OCI-LY3 (cell line): ENCODE measurements around the gene KLHL3.
A peak's percentile ranks its signal among the peaks of the same experiment; 100 is the strongest.

Experiments
- H2AFZ ChIP-seq: fragments of 200-600, 300-600 bp; shearing (Covaris generic); 2 replicates; pipeline ENCODE4 v1.6.0; 2014; ENCODE audit warnings: antibody characterized with exemption, low read depth, low read length
- H3K27ac ChIP-seq: fragments of 200-600, 300-600 bp; sonication (generic); 2 replicates; pipeline ENCODE4 v1.5.1; 2014; ENCODE audit warnings: mild to moderate bottlenecking, low read length, moderate library complexity, mixed read lengths
- H3K27me3 ChIP-seq: fragments of 200-600, 300-600 bp; sonication (generic); 2 replicates; pipeline ENCODE4 v1.6.1; 2014; ENCODE audit warnings: low read depth, low read length, mixed read lengths
- H3K36me3 ChIP-seq: fragments of 200-600, 300-600 bp; sonication (generic); replicated peaks from 2 replicates; pipeline ENCODE3; 2014; ENCODE audit warnings: low read depth, low read length, mixed read lengths
- H3K4me1 ChIP-seq: fragments of 300-600, 200-600 bp; sonication (generic); 2 replicates; pipeline ENCODE4 v1.6.1; 2014; ENCODE audit warnings: low read length, mixed read lengths
- H3K4me2 ChIP-seq: fragments of 200-600, 300-600 bp; sonication (generic); 2 replicates; pipeline ENCODE4 v1.6.1; 2014; ENCODE audit warnings: low read length, mixed read lengths
- H3K4me3 ChIP-seq: fragments of 300-600, 200-600 bp; sonication (generic); 2 replicates; pipeline ENCODE4 v1.5.1; 2014; ENCODE audit warnings: antibody characterized with exemption, mild to moderate bottlenecking, low read length, moderate library complexity
- H3K79me2 ChIP-seq: fragments of 300-600, 200-600 bp; shearing (Covaris generic); 2 replicates; pipeline ENCODE4 v1.6.1; 2014; ENCODE audit warnings: mild to moderate bottlenecking, low read length, mixed read lengths
- H3K9ac ChIP-seq: fragments of 300-600, 200-600 bp; shearing (Covaris generic); 2 replicates; pipeline ENCODE4 v1.6.0; 2014; ENCODE audit warnings: mild to moderate bottlenecking, low read length, moderate library complexity
- H3K9me3 ChIP-seq: fragments of 200-600, 300-600 bp; shearing (Covaris generic); 2 replicates; pipeline ENCODE4 v1.6.1; 2014; ENCODE audit warnings: low read length, mixed read lengths; ENCODE audit not compliant: insufficient read depth
- H4K20me1 ChIP-seq: fragments of 200-600, 300-600 bp; sonication (generic); 2 replicates; pipeline ENCODE4 v1.6.1; 2016; ENCODE audit warnings: low read length, mixed read lengths; ENCODE audit not compliant: insufficient read depth
- EZH2phosphoT487 ChIP-seq: fragments of 200-600 bp; shearing (Covaris generic); IDR thresholded peaks from 2 replicates; pipeline ENCODE4 v1.6.1; 2018; ENCODE audit warnings: antibody characterized with exemption, mixed run types, low read depth
- TF ChIP-seq, protein P1 (sequence below): fragments of 200-600, 300-600 bp; sonication (generic); IDR thresholded peaks from 2 replicates; pipeline ENCODE4 v1.5.1; 2014; ENCODE audit warnings: antibody characterized with exemption, low read length, low read depth

KLHL3 gene

DNA sequence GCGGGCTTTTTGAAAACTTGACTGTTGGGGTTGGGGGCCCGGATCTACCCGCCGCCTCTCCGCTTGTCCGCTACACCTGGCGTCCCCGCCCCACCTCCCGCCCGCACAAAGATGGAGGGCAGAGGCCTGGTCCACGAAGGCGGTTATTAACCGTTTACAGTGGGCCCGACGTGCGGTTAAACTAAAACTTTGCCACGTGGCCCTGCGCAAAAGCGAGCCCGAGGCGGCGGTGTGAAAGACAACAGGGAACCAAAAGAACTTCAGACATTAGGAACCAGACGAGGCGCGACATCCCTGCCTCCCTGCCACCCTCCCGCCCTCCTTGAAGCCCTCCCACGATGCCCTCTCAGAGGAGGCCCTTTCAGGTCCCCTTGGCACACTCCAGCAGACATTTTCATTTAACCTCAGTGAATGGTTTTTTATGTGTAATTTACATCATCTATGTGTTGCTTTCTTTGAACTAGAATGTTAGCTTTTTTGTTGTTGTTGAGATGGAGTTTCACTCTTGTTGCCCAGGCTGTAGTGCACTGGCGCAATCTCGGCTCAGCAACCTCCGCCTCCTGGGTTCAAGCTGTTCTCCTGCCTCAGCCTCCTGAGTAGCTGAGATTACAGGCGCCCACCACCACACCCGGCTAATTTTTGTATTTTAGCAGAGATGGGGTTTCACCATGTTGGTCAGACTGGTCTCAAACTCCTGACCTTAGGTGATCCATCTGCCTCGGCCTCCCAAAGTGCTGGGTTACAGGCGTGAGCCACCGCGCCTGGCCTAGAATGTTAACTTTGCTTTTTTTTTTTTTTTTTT is 19.3 kb upstream of the KLHL3 start:
- TF ChIP-seq, protein P1, sequence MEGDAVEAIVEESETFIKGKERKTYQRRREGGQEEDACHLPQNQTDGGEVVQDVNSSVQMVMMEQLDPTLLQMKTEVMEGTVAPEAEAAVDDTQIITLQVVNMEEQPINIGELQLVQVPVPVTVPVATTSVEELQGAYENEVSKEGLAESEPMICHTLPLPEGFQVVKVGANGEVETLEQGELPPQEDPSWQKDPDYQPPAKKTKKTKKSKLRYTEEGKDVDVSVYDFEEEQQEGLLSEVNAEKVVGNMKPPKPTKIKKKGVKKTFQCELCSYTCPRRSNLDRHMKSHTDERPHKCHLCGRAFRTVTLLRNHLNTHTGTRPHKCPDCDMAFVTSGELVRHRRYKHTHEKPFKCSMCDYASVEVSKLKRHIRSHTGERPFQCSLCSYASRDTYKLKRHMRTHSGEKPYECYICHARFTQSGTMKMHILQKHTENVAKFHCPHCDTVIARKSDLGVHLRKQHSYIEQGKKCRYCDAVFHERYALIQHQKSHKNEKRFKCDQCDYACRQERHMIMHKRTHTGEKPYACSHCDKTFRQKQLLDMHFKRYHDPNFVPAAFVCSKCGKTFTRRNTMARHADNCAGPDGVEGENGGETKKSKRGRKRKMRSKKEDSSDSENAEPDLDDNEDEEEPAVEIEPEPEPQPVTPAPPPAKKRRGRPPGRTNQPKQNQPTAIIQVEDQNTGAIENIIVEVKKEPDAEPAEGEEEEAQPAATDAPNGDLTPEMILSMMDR = no peak
- TF ChIP-seq EZH2phosphoT487 = no peak
- Histone ChIP-seq H3K4me1 (peaks cover 39% of the 10 kb centered on the region), H3K4me3 (peak overlapping the region; percentile 100), H3K27ac (peak overlapping the region; percentile 89), H3K4me2 (peak overlapping the region; percentile 72), H3K79me2 (peaks cover 40% of the 10 kb centered on the region), H3K36me3 (peaks cover 29% of the 10 kb centered on the region), H2AFZ (0 out of 2 replicates have a peak overlapping the region, but pooled peaks have one; percentile 42), H3K27me3 (0 out of 2 replicates have a peak, but pooled peaks cover 5% of the 10 kb centered on the region), H3K9ac (peak overlapping the region; percentile 95), H4K20me1 (peaks cover 35% of the 10 kb centered on the region), H3K9me3 (no peaks in the 10 kb centered on the region)

DNA sequence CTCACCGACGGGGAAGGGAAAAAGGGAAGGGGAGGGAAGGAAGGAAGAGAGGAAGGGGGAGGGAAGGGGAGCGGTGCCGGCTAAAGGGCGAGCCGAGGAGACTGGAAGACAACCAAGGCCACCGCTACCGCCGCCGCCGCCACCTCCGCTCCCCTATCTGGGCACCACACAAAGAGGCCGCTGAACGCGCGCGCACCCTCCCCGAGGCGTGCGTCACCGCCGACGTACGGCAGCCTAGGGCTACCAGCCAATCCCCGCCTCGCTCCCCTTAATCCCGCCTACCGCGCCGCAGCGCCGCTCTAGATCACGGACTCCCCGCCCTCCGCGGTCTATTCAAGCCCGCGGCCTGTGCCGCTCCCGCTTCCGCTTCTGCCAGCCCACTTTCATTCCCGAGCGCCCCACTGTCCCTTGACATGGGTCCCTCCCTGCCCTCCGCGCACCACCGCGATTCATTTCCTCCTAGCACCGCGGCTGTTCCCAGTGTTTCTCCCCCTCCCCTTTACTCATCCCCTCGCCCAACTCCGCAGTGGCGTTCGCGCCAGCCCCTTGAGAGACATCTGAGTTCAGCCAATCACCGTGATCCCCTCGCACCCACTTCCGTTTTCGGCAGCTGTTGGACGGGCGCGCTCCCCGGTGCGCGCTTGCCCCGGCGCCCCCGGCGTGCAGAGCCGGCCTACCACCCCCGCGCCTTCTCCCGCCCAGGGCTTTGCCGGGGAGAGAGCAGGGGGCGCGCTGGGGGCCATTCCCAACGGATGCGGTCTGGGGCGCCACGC is 18.5 kb upstream of the KLHL3 start, which contains the start of gene HNRNPA0:
Gene HNRNPA0 (minus strand): TSS at position 176 of the 773 bp plus-strand sequence. CDS start 297 bp downstream, outside the sequence.
- Histone ChIP-seq H3K36me3 (peaks cover 34% of the 10 kb centered on the region), H3K4me2 (peak within 1 kb of the TSS; percentile 90), H3K9me3 (no peaks in the 10 kb centered on the region), H3K4me1 (peaks cover 39% of the 10 kb centered on the region), H3K4me3 (peak within 1 kb of the TSS; percentile 100), H3K27ac (peak within 1 kb of the TSS; percentile 89), H3K79me2 (peaks cover 47% of the 10 kb centered on the region), H3K9ac (peak within 1 kb of the TSS; percentile 95), H4K20me1 (peaks cover 43% of the 10 kb centered on the region), H3K27me3 (0 out of 2 replicates have a peak, but pooled peaks cover 5% of the 10 kb centered on the region), H2AFZ (0 out of 2 replicates have a peak within 1 kb of the TSS, but pooled peaks have one; percentile 74)
- TF ChIP-seq EZH2phosphoT487 = no peak
- TF ChIP-seq, protein P1 = no peak

GRCh38 chr5:137753691-137754187 is 17.9 kb upstream of the KLHL3 start:
- peaks cover 51% of the 10 kb centered on the region for H3K79me2 ChIP-seq
- TF ChIP-seq, protein P1 = no peak
- TF ChIP-seq EZH2phosphoT487 = no peak
- no peaks in the 10 kb centered on the region for H3K9me3 ChIP-seq
- H3K4me1 ChIP-seq = peaks cover 35% of the 10 kb centered on the region
- H3K27me3 ChIP-seq = 0 out of 2 replicates have a peak, but pooled peaks cover 5% of the 10 kb centered on the region
- H3K9ac ChIP-seq = peak overlapping the region; percentile 95
- H2AFZ ChIP-seq = no peak overlapping the region
- peak overlapping the region; percentile 100 for H3K4me3 ChIP-seq
- H4K20me1 ChIP-seq = peaks cover 50% of the 10 kb centered on the region
- peak overlapping the region; percentile 90 for H3K4me2 ChIP-seq
- peaks cover 34% of the 10 kb centered on the region for H3K36me3 ChIP-seq
- peak overlapping the region; percentile 89 for H3K27ac ChIP-seq
